ENCODE results near the gene EXOSC9. TPM values are rescaled to one million over a fixed set of nuclear protein-coding genes. Genes with fewer than 3 reads are reported as not detected.

Gene EXOSC9
- total and polyA plus RNA-seq, 2 donors from 2014 or later = 17.6 to 19.9 TPM

DNA sequence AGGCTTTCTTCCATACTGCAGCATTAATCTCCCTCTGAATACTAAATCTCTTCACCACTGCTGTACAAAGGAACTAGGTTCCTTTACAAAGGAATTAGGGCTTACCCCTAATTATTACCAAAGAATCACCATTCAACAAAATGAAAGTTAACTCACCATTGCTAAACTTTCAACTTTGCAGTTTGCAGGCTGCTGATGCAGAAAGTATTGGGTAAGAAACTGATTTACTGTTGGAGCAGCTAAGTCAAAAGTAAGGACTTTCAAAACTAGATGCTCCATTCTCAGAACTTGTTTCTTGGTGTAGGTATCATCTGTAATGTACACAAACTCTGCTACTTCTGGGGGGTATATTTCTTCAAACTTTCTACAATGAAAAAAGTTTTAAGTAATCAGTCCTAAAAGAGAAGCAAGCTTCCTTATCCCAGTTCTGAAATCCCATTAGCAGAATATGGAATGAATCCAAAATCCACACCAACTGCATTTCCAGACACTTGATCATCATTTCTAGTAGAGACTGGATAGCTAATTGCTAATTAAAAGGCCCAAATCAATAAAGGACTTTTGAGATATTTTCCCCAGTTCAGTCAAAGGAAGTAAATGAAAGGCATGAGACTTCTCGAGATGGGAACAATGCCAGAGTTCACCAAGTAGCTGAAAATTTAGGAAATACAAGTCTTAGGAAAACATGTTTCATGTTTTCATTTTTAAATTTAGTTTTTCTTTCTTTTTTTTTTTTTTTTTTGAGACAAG is 18.3 kb downstream of the EXOSC9 start:
- TF ChIP-seq, protein P1, sequence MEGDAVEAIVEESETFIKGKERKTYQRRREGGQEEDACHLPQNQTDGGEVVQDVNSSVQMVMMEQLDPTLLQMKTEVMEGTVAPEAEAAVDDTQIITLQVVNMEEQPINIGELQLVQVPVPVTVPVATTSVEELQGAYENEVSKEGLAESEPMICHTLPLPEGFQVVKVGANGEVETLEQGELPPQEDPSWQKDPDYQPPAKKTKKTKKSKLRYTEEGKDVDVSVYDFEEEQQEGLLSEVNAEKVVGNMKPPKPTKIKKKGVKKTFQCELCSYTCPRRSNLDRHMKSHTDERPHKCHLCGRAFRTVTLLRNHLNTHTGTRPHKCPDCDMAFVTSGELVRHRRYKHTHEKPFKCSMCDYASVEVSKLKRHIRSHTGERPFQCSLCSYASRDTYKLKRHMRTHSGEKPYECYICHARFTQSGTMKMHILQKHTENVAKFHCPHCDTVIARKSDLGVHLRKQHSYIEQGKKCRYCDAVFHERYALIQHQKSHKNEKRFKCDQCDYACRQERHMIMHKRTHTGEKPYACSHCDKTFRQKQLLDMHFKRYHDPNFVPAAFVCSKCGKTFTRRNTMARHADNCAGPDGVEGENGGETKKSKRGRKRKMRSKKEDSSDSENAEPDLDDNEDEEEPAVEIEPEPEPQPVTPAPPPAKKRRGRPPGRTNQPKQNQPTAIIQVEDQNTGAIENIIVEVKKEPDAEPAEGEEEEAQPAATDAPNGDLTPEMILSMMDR (IDR thresholded peaks at IDR 0.05; ENCODE audit: borderline replicate concordance, extremely low read depth, insufficient read depth) = no peak
- H3K36me3 ChIP-seq (ENCODE audit: control insufficient read depth in 2 of 3, insufficient read depth in 3 of 3, low read length in 3 of 3) = peaks cover 2 to 8% (median 6%) of the 10 kb centered on the region in 3 donors
- FAIRE-seq = no peak

GRCh38 chr4:121822047-121822446 is 20.9 kb downstream of the EXOSC9 start:
- Histone ChIP-seq H3K4me1 (ENCODE audit: control insufficient read depth in 2 of 3, insufficient read depth in 2 of 3, low read depth in 1 of 3, low read length in 3 of 3) (peaks cover 0 to 6% (median 0%) of the 10 kb centered on the region in 3 donors), H3K9me3 (ENCODE audit: control insufficient read depth in 2 of 3, insufficient read depth in 1 of 3, low read length in 3 of 3) (no peaks in the 10 kb centered on the region), H3K4me3 (ENCODE audit: low read length in 3 of 3) (peak overlapping the region in 1 of 3 donors; percentile 75), H3K27me3 (ENCODE audit: control insufficient read depth, insufficient read depth, low read length) (no peaks in the 10 kb centered on the region), H3K27ac (ENCODE audit: low read depth in 2 of 2, low read length in 2 of 2) (no peak overlapping the region), H3K9ac (ENCODE audit: low read length in 3 of 3) (no peak overlapping the region), H3K36me3 (ENCODE audit: control insufficient read depth in 2 of 3, insufficient read depth in 3 of 3, low read length in 3 of 3) (no peaks in the 10 kb centered on the region)
- TF ChIP-seq, protein P1 (IDR thresholded peaks at IDR 0.05; ENCODE audit: borderline replicate concordance, extremely low read depth, insufficient read depth) = no peak
- FAIRE-seq (no peak), DNase-seq (no peak)
- intact Hi-C loops (cut with DNase I) = no loop called here

More for the DNA sequence above, 18.3 kb downstream of the EXOSC9 start:
- Histone ChIP-seq H3K4me1 (ENCODE audit: control insufficient read depth in 2 of 3, insufficient read depth in 2 of 3, low read depth in 1 of 3, low read length in 3 of 3) (peaks cover 0 to 6% (median 0%) of the 10 kb centered on the region in 3 donors), H3K27me3 (ENCODE audit: control insufficient read depth, insufficient read depth, low read length) (no peaks in the 10 kb centered on the region), H3K4me3 (ENCODE audit: low read length in 3 of 3) (no peak overlapping the region), H3K9ac (ENCODE audit: low read length in 3 of 3) (no peak overlapping the region), H3K9me3 (ENCODE audit: control insufficient read depth in 2 of 3, insufficient read depth in 1 of 3, low read length in 3 of 3) (no peaks in the 10 kb centered on the region), H3K27ac (ENCODE audit: low read depth in 2 of 2, low read length in 2 of 2) (no peak overlapping the region)
- intact Hi-C loops (cut with DNase I) = no loop called here
- no peak for DNase-seq

DNA sequence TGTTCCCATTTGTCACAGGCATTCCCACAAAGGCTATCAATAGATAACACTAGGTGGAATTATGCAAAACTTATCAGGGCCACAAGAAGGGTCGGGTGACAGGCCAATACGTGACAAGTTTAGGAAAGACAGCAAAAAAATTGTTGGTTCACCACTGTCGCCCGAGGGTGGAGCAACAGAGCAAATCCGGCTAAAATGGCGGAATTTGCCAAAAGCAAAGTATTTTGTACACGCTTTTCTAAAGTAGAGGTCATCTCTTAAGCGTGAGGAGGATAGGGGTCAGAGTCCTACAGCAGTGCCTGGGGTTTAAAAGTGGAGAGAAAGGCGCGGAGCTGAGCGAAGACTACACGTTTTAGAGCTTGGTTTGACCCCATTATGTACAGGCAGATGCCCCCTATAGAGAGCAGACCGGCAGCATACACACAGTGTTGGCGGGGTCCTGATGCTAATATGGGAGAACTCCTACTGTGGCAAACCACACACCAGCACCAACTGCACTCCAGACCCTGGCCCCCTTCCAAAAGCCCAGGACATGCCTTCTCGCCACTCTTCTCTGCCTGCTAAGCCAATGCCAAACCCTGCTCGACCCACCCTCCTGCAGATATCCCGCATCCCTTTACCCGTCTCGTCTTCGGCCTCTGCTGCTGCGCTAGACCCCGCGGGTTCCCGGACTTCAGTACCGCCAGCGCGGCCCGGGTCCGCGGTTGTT is 21.8 kb downstream of the EXOSC9 start:
- Histone ChIP-seq H3K9me3 (ENCODE audit: control insufficient read depth in 2 of 3, insufficient read depth in 1 of 3, low read length in 3 of 3) (no peaks in the 10 kb centered on the region), H3K9ac (ENCODE audit: low read length in 3 of 3) (peak overlapping the region in 1 of 3 donors; percentile 52), H3K27ac (ENCODE audit: low read depth in 2 of 2, low read length in 2 of 2) (no peak overlapping the region), H3K27me3 (ENCODE audit: control insufficient read depth, insufficient read depth, low read length) (no peaks in the 10 kb centered on the region), H3K4me1 (ENCODE audit: control insufficient read depth in 2 of 3, insufficient read depth in 2 of 3, low read depth in 1 of 3, low read length in 3 of 3) (peaks cover 0 to 6% (median 0%) of the 10 kb centered on the region in 3 donors), H3K4me3 (ENCODE audit: low read length in 3 of 3) (peak overlapping the region; percentile 36 to 91 (median 75)), H3K36me3 (ENCODE audit: control insufficient read depth in 2 of 3, insufficient read depth in 3 of 3, low read length in 3 of 3) (no peaks in the 10 kb centered on the region)
- TF ChIP-seq, protein P1 (IDR thresholded peaks at IDR 0.05; ENCODE audit: borderline replicate concordance, extremely low read depth, insufficient read depth) = no peak
- no peak for FAIRE-seq
- intact Hi-C loops (cut with DNase I) = no loop called here
- peak in 4 of 5 donors; percentile 18 to 70 (median 38) for DNase-seq
